Mesenchymal stem cell (in vitro differentiated cells and primary cell): ENCODE results near the gene CCR6.
"Not testable (repeated sequence)": the region's sequence is repeated elsewhere in the genome, so short reads cannot be mapped to it uniquely, and the experiment has no call there.

ENCODE experiments used
- DNase-seq: peaks from one replicate; pipeline ENCODE4 v3.0.0-alpha.2; 2013
- H2AFZ ChIP-seq: one replicate; pipeline ENCODE4 v1.6.1; 2013; ENCODE audit warnings: low read depth, mild to moderate bottlenecking, control low read depth, inconsistent platforms, low read length, moderate library complexity
- H2AK5ac ChIP-seq: 2 replicates; pipeline ENCODE4 v1.6.1; 2013; ENCODE audit warnings: low read length, moderate library complexity, mild to moderate bottlenecking, inconsistent platforms; ENCODE audit not compliant: severe bottlenecking
- H2BK120ac ChIP-seq: one replicate; pipeline ENCODE4 v1.6.1; 2013; ENCODE audit warnings: low read depth, mild to moderate bottlenecking, inconsistent platforms, low read length, moderate library complexity
- H2BK12ac ChIP-seq, 2 experiments: one replicate each; pipeline ENCODE4 v1.6.1; 2013; ENCODE audit warnings: inconsistent platforms in 2 of 2, low read length in 2 of 2, mild to moderate bottlenecking in 2 of 2, moderate library complexity in 2 of 2, control low read depth in 1 of 2
- H2BK15ac ChIP-seq: one replicate; pipeline ENCODE4 v1.6.1; 2013; ENCODE audit warnings: mild to moderate bottlenecking, low read depth, inconsistent platforms; ENCODE audit not compliant: poor library complexity, severe bottlenecking
- H2BK5ac ChIP-seq: 2 replicates; pipeline ENCODE4 v1.6.1; 2013; ENCODE audit warnings: low read depth, mild to moderate bottlenecking, low read length, control low read depth, inconsistent platforms; ENCODE audit not compliant: poor library complexity, severe bottlenecking
- H3K14ac ChIP-seq, 2 experiments: one replicate each; pipeline ENCODE4 v1.6.1; 2013; ENCODE audit warnings: inconsistent platforms in 2 of 2, low read length in 2 of 2, control low read depth in 1 of 2, mild to moderate bottlenecking in 1 of 2, moderate library complexity in 1 of 2
- H3K18ac ChIP-seq, 2 experiments: one replicate each; pipeline ENCODE4 v1.6.1; 2013; ENCODE audit warnings: inconsistent platforms in 2 of 2, low read length in 2 of 2, control low read depth in 1 of 2, low read depth in 1 of 2, mild to moderate bottlenecking in 1 of 2
- H3K23ac ChIP-seq, 2 experiments: one replicate each; pipeline ENCODE4 v1.6.1; 2013; ENCODE audit warnings: inconsistent platforms in 2 of 2, low read length in 2 of 2, mild to moderate bottlenecking in 2 of 2, moderate library complexity in 2 of 2, control low read depth in 1 of 2
- H3K27ac ChIP-seq: 2 replicates; pipeline ENCODE4 v1.5.1; 2013; ENCODE audit warnings: mild to moderate bottlenecking, moderate library complexity, low read length, control low read depth, inconsistent platforms; ENCODE audit not compliant: poor library complexity, severe bottlenecking
- H3K27me3 ChIP-seq, 2 experiments: 2 replicates each; pipeline versions ENCODE4 v1.6.1 to v1.7.0; 2013; ENCODE audit warnings: low read length in 2 of 2, mild to moderate bottlenecking in 2 of 2, moderate library complexity in 2 of 2, control low read depth in 1 of 2, inconsistent platforms in 1 of 2; ENCODE audit not compliant: control insufficient read depth in 1 of 2, insufficient read depth in 1 of 2
- H3K36me3 ChIP-seq, 2 experiments: 2 replicates each; pipeline versions ENCODE4 v1.6.1 to v1.7.0; 2013; ENCODE audit warnings: low read length in 2 of 2, control low read depth in 1 of 2, inconsistent platforms in 1 of 2, low read depth in 1 of 2, mild to moderate bottlenecking in 1 of 2; ENCODE audit not compliant: insufficient read depth in 2 of 2, control insufficient read depth in 1 of 2
- H3K4ac ChIP-seq, 2 experiments: one replicate each; pipeline ENCODE4 v1.6.1; 2013; ENCODE audit warnings: inconsistent platforms in 2 of 2, low read length in 2 of 2, mild to moderate bottlenecking in 2 of 2, moderate library complexity in 2 of 2, control low read depth in 1 of 2, low read depth in 1 of 2
- H3K4me1 ChIP-seq: 2 replicates; pipeline ENCODE4 v1.6.1; 2013; ENCODE audit warnings: low read depth, low read length, control low read depth; ENCODE audit not compliant: control insufficient read depth, insufficient read depth
- H3K4me2 ChIP-seq: 2 replicates; pipeline ENCODE4 v1.6.1; 2013; ENCODE audit warnings: low read length, mild to moderate bottlenecking, inconsistent platforms; ENCODE audit not compliant: poor library complexity, severe bottlenecking
- H3K4me3 ChIP-seq, 2 experiments: 2 replicates each; pipeline versions ENCODE4 v1.5.1 to v1.7.0; 2013; ENCODE audit warnings: low read length in 2 of 2, mild to moderate bottlenecking in 2 of 2, control low read depth in 1 of 2, low read depth in 1 of 2; ENCODE audit not compliant: insufficient read depth in 1 of 2
- H3K79me1 ChIP-seq: replicated peaks from 2 replicates; pipeline ENCODE4 v1.6.1; 2013; ENCODE audit warnings: mild to moderate bottlenecking, control low read depth, low read length, inconsistent platforms; ENCODE audit not compliant: poor library complexity, severe bottlenecking
- H3K9ac ChIP-seq: 2 replicates; pipeline ENCODE4 v1.7.0; 2013; ENCODE audit warnings: mild to moderate bottlenecking, low read length, moderate library complexity
- H3K9me3 ChIP-seq: 2 replicates; pipeline ENCODE4 v1.7.0; 2013; ENCODE audit warnings: mild to moderate bottlenecking, low read length; ENCODE audit not compliant: control insufficient read depth
- H4K8ac ChIP-seq: one replicate; pipeline ENCODE4 v1.6.1; 2013; ENCODE audit warnings: inconsistent platforms, mild to moderate bottlenecking, low read length, moderate library complexity
- H4K91ac ChIP-seq: one replicate; pipeline ENCODE4 v1.6.1; 2013; ENCODE audit warnings: mild to moderate bottlenecking, low read length, inconsistent platforms
- WGBS: methylation state at CpG from one replicate; pipeline ENCODE4 v1.1.7; 2013; ENCODE audit warnings: mixed read lengths; 5-methylcytosine and 5-hydroxymethylcytosine counted together

CCR6 gene

DNA sequence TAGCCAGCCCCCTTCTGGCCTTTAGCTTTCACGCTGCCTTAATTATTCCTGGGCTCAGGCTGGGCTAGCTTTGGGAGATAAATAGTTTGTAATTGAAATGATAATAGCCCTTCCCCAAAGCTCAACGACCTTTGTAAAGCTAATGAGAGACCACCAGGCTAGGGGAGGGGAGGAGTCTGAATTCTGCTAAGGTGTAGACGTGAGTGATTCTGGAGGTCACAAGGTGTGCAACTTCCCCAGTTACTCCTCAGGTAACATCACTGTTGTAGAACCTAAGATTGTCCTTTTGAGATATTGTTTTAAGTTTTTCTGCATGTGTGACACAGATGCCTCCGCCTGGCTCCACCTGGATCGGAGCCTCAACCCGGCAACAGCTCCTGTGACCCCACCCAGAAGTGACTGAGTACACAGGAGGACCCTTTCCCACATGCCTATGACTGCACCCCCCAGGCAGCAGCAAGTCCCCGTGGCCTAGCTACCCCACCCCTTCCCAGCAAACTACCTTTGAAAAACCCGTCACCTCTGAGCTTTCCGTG, 40.6 kb downstream of the CCR6 start:
- Histone ChIP-seq H3K36me3 (no peaks in the 10 kb centered on the region), H3K27ac (no peak overlapping the region), H3K27me3 (peaks cover 0 to 16% of the 10 kb centered on the region in 2 experiments), H3K23ac (no peak overlapping the region), H3K4me2 (no peak overlapping the region), H2BK12ac (no peak overlapping the region), H3K4me3 (no peak overlapping the region), H3K4me1 (no peaks in the 10 kb centered on the region), H2AFZ (no peak overlapping the region), H2AK5ac (no peak overlapping the region), H2BK120ac (no peak overlapping the region), H2BK5ac (no peak overlapping the region), H2BK15ac (no peak overlapping the region), H3K79me1 (no peaks in the 10 kb centered on the region), H4K8ac (no peak overlapping the region), H4K91ac (no peak overlapping the region), H3K4ac (no peak overlapping the region), H3K9me3 (no peaks in the 10 kb centered on the region), H3K9ac (no peak overlapping the region), H3K14ac (no peak overlapping the region), H3K18ac (no peak overlapping the region)
- DNase-seq: no peak
- WGBS: 71% methylated on average over 8 of the region's 9 CpGs

DNA sequence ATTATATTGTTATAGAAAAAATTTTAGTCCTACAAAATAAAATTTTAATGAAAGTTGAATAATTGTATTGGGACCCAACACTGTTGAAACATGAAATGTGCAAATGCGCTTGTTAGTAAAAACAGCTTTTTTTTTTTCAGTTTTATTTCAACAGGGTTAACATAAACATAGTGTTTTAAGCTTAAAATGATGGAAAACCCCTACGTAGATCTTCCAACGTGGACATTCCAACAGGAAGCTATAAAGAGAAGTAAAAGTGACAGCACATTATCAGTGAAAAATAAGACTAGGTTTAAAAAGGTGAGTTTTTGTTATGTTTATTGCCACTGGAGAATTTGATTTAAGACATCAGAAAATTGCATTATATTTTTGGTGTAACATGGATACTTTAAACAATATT, 41.4 kb downstream of the CCR6 start:
- Histone ChIP-seq H4K91ac (no peak overlapping the region), H3K18ac (no peak overlapping the region), H2BK12ac (no peak overlapping the region), H3K27ac (no peak overlapping the region), H3K27me3 (peaks cover 0 to 16% of the 10 kb centered on the region in 2 experiments), H3K4me1 (no peaks in the 10 kb centered on the region), H3K14ac (no peak overlapping the region), H2BK120ac (no peak overlapping the region), H2BK15ac (no peak overlapping the region), H3K4me2 (no peak overlapping the region), H3K4ac (no peak overlapping the region), H3K4me3 (no peak overlapping the region), H2AFZ (no peak overlapping the region), H2BK5ac (no peak overlapping the region), H3K36me3 (no peaks in the 10 kb centered on the region), H3K9me3 (no peaks in the 10 kb centered on the region), H2AK5ac (no peak overlapping the region), H3K9ac (no peak overlapping the region), H4K8ac (no peak overlapping the region), H3K79me1 (no peaks in the 10 kb centered on the region), H3K23ac (no peak overlapping the region)
- WGBS: 47% methylated on average over 2 of the region's 3 CpGs
- DNase-seq: no peak

DNA sequence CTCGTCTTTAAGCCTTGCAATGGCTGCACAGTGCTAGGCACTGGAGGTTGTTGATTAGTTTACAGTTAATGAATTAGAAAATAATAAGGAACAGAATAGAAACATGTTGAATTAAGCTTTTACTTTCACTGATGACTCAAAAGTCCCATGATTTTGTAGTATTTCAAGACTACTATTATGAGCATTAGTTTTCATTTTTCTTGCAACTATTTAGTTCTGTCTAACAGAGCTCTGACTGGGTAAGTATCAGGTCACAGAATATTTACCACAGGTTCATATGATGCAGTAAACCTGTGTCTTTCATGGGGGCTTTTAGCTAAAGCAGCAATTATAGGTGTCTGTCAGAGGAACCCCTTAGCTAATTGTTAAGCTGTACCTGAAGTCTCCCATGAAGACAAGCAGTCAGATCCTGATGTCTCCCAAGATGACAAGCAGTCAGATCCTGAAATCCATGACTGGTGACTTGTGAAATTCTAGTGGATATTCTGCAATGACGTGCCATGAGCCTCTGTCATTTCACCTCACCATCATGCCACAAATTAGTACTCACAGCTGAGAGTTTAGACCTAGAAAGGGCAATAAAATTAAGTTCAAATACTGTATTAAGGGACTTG, 43.1 kb downstream of the CCR6 start:
- no peaks in the 10 kb centered on the region for H3K36me3 ChIP-seq
- no peak overlapping the region for H3K9ac ChIP-seq
- H3K4ac ChIP-seq: no peak overlapping the region

DNA sequence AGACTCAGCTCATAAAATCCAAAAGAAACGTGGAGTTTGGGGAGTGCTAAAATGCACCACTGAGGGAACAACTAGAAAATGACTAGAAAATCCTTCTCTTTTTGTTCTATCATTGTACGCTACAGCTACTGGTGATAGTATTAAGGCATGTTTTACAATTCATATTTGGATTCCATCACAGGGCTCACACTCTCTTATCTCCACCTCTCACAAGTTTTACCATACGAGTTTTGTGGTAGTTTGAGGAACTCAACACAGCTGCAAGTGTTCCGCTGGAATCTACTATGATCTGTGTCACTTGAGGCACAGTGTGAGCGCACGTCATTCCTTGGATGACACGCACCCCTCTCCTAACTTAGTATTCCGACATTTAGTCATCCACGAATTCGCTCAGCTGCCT, 44.8 kb downstream of the CCR6 start:
- H2BK120ac ChIP-seq, H3K27ac ChIP-seq, H4K91ac ChIP-seq, H3K23ac ChIP-seq, H3K4me1 ChIP-seq, H3K4ac ChIP-seq, H2AK5ac ChIP-seq, H3K9ac ChIP-seq, H2BK12ac ChIP-seq, H3K9me3 ChIP-seq, H3K4me2 ChIP-seq, H2BK15ac ChIP-seq, H3K18ac ChIP-seq, H2AFZ ChIP-seq, H3K4me3 ChIP-seq, H3K36me3 ChIP-seq, H3K14ac ChIP-seq, H2BK5ac ChIP-seq, DNase-seq, H4K8ac ChIP-seq, H3K79me1 ChIP-seq: not testable (repeated sequence)
- WGBS: 83% methylated on average over 2 of the region's 10 CpGs
- H3K27me3 ChIP-seq: peaks cover 0 to 19% of the 10 kb centered on the region in 2 experiments

More for the DNA sequence above, 43.1 kb downstream of the CCR6 start:
- Histone ChIP-seq H3K14ac (no peak overlapping the region), H3K18ac (no peak overlapping the region), H2BK5ac (no peak overlapping the region), H3K4me1 (no peaks in the 10 kb centered on the region), H4K8ac (no peak overlapping the region), H3K23ac (no peak overlapping the region), H3K4me2 (no peak overlapping the region), H3K4me3 (no peak overlapping the region), H2BK15ac (no peak overlapping the region), H3K79me1 (no peaks in the 10 kb centered on the region), H4K91ac (no peak overlapping the region), H3K9me3 (no peaks in the 10 kb centered on the region), H3K27ac (no peak overlapping the region), H2AFZ (no peak overlapping the region), H2BK120ac (no peak overlapping the region), H2AK5ac (no peak overlapping the region), H3K27me3 (peaks cover 0 to 19% of the 10 kb centered on the region in 2 experiments), H2BK12ac (no peak overlapping the region)
- DNase-seq: no peak
- WGBS: no CpG with 5 or more reads among the region's 2 CpGs
